Heart right ventricle (tissue), 16 donors: ENCODE measurements around the gene RAB6B. TPM values are rescaled to one million over a fixed set of nuclear protein-coding genes. Genes with fewer than 3 reads are reported as not detected.

Experiments used
- ATAC-seq, 8 donors: fragments of 200-7000 bp; cut with Tn5 transposase; one replicate each; pipeline ENCODE4 v1.9.1; 2020; ENCODE audit warnings: mild to moderate bottlenecking in 8 of 8, moderate library complexity in 8 of 8, moderate number of reproducible peaks in 1 of 8
- DNase-seq, 2 donors: peaks; one replicate each; pipeline ENCODE4 v3.0.0-alpha.2; 2020
- H3K27ac ChIP-seq, 10 donors: fragments of 200-600 bp; sonication (generic) in 2 of 10; one replicate each; pipeline versions ENCODE4 v1.5.0 to v1.8.0; 2020 to 2022; ENCODE audit warnings: mild to moderate bottlenecking in 3 of 10
- H3K27me3 ChIP-seq, 7 donors: fragments of 200-600 bp; one replicate each; pipeline ENCODE4 v1.8.0; 2021 to 2022; ENCODE audit warnings: mild to moderate bottlenecking in 2 of 7
- H3K36me3 ChIP-seq, 9 donors: fragments of 200-600 bp; sonication (generic) in 1 of 9; one replicate each; pipeline versions ENCODE4 v1.5.0 to v1.8.0; 2020 to 2022; ENCODE audit warnings: mild to moderate bottlenecking in 2 of 9
- H3K4me1 ChIP-seq, 9 donors: fragments of 200-600 bp; sonication (generic) in 1 of 9; one replicate each; pipeline versions ENCODE4 v1.5.0 to v1.8.0; 2020 to 2022; ENCODE audit warnings: mild to moderate bottlenecking in 4 of 9
- H3K4me3 ChIP-seq, 10 donors: fragments of 200-600 bp; sonication (generic) in 2 of 10; one replicate each; pipeline versions ENCODE4 v1.5.0 to v1.8.0; 2020 to 2022; ENCODE audit warnings: mild to moderate bottlenecking in 7 of 10, moderate library complexity in 2 of 10
- H3K9me3 ChIP-seq, 11 donors: fragments of 200-600 bp in 10 of 11; sonication (generic) in 2 of 11; one replicate each; pipeline versions ENCODE4 v1.5.0 to v1.8.0; 2013 to 2022; ENCODE audit warnings: mild to moderate bottlenecking in 2 of 11, control low read depth in 1 of 11, moderate library complexity in 1 of 11
- CTCF ChIP-seq, 9 donors: fragments of 200-600 bp; sonication (generic) in 2 of 9; IDR thresholded peaks; one replicate each; pipeline versions ENCODE4 v1.5.0 to v1.8.0; 2021 to 2022; ENCODE audit warnings: antibody characterized with exemption in 9 of 9, mild to moderate bottlenecking in 5 of 9, moderate library complexity in 1 of 9
- WGBS, 2 donors: extraction: QIAGEN DNeasy Blood & Tissue Kit; methylation state at CpG; one replicate each; pipeline ENCODE4 v1.1.7; 2013; ENCODE audit warnings: inconsistent platforms in 1 of 2; 5-methylcytosine and 5-hydroxymethylcytosine counted together
- intact Hi-C, 10 donors: fragments of 100-400 bp; cut with DNase I; formaldehyde crosslinking; loops; one replicate each; pipeline versions ENCODE4 v1.11.1 to v1.14.2; 2022
- polyA plus RNA-seq, 2 donors: library from polyadenylated mRNA; stranded (reverse); fragments of 200-250 nt; gene quantifications; one replicate each; pipeline ENCODE4 v1.2.3, GENCODE V29; 2013
- total RNA-seq, 10 donors: library from RNA; stranded (reverse); fragmentation: NEBNext Ultra II Directional in 3 of 10; extraction: Animal tissue kit (Norgen Biotek cat#: 25700) in 3 of 10; gene quantifications; one replicate each; pipeline versions ENCODE4 v1.2.1 to v1.2.4, GENCODE V29; 2021 to 2023
- donor health status: Arrhythmogenic right ventricular cardiomyopathy.
- donor health status: ischemic (EF 13 %, LVEDD 7.1; RV severe dilation, severe dysfunction).
- donor health status: healthy with polysubstance abuse.
- donor health status: DM: no; HTN: yes; CAD: no.
- donor health status: DM: no; HTN: no; CAD: no.
- donor health status: ischemic (EF 25% LVEDD 6.9; RV normal size, moderate dysfunction).
- donor health status: ischemic (EF 25% LVEDD 5.7; RV mildly dilated, moderate dysfunction).
- donor health status: healthy.
- donor health status: DM: yes; HTN: yes; CAD: no.
- donor health status: Ischemic cardiomyopathy.
- donor health status: ischemic (EF 35%, LVEDD 5.7; RV mildly dilated, moderate dysfunction).
- donor health status: nonischemic (EF 11% LVEDD 7.7; RV severe dilation, severe dysfunction).
- donor health status: DM: yes; HTN: yes; CAD: no.
- donor health status: PGD.
- donor health status: ischemic (EF 29% LVEDD 5.4; RV normal size, mild dysfunction).
- donor health status: nonischemic (EF 23%, LVEDD 6.1; RV moderate dilation, normal function).

The RAB6B gene
- total and polyA plus RNA-seq, 12 donors = 7.0 to 73.8 (median 44.2) TPM

GRCh38 chr3:133840767-133841166 lies 54.9 kb downstream of the RAB6B start:
- H3K9me3 ChIP-seq = no peaks in the 10 kb centered on the region
- no peak overlapping the region for H3K4me3 ChIP-seq
- WGBS, 2 donors = 86 to 87% methylated on average over 6 of the region's 6 CpGs
- no peak for DNase-seq
- TF ChIP-seq CTCF (IDR thresholded peaks at IDR 0.05) = no peak
- H3K27ac ChIP-seq = no peak overlapping the region
- H3K4me1 ChIP-seq = peaks cover 0 to 9% (median 0%) of the 10 kb centered on the region in 9 donors
- no peak for ATAC-seq
- H3K36me3 ChIP-seq = peaks cover 0 to 34% (median 0%) of the 10 kb centered on the region in 9 donors
- intact Hi-C loops = no loop called here
- no peaks in the 10 kb centered on the region for H3K27me3 ChIP-seq

GRCh38 chr3:133840055-133840737 lies 55.5 kb downstream of the RAB6B start:
- DNase-seq = no peak
- Histone ChIP-seq H3K4me3 (no peak overlapping the region), H3K36me3 (peaks cover 0 to 34% (median 0%) of the 10 kb centered on the region in 9 donors), H3K27me3 (no peaks in the 10 kb centered on the region), H3K9me3 (no peaks in the 10 kb centered on the region), H3K4me1 (peaks cover 0 to 9% (median 0%) of the 10 kb centered on the region in 9 donors), H3K27ac (no peak overlapping the region)
- ATAC-seq = no peak
- WGBS, 2 donors = 91 to 92% methylated on average over 9 of the region's 9 CpGs
- intact Hi-C loops = no loop called here
- no peak for TF ChIP-seq CTCF (IDR thresholded peaks at IDR 0.05)

GRCh38 chr3:133838916-133839800 lies 56.5 kb downstream of the RAB6B start:
- no peak for ATAC-seq
- DNase-seq = no peak
- intact Hi-C loops = no loop called here

More at GRCh38 chr3:133838916-133839800, 56.5 kb downstream of the RAB6B start:
- Histone ChIP-seq H3K9me3 (no peaks in the 10 kb centered on the region), H3K4me3 (no peak overlapping the region), H3K27me3 (no peaks in the 10 kb centered on the region), H3K27ac (no peak overlapping the region), H3K4me1 (peaks cover 0 to 8% (median 0%) of the 10 kb centered on the region in 9 donors), H3K36me3 (peaks cover 0 to 44% (median 0%) of the 10 kb centered on the region in 9 donors)
- WGBS, 2 donors = 92 to 94% methylated on average over 12 of the region's 12 CpGs
- TF ChIP-seq CTCF (IDR thresholded peaks at IDR 0.05) = no peak
